ENCODE results near the gene DTNBP1. TPM values are rescaled to one million over a fixed set of nuclear protein-coding genes. Genes with fewer than 3 reads are reported as not detected.

Gene DTNBP1
- total and polyA plus RNA-seq, 11 donors, result 7.0 to 38.4 (median 18.5) TPM

DNA sequence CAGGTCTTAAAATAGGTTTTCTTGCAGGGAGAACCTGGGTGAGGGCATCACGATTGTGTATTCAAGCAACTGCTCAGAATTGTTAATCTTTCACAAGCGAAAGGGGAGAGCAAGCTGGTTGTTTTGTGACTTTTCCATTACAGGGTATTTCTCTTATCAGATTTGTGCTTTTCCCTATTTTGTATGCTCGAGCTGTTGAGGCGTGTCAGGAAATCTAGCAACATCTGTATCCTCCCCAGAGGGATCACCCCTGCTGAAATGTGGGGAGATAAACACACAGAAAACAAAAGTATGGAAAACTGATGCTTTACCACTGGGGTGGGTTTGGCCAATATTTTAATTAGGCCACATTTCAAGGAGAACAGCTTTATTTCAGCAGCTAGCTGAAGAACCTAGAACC is 187.0 kb downstream of the DTNBP1 start:
- Histone ChIP-seq H3K27me3 (no peaks in the 10 kb centered on the region), H3K9me3 (no peaks in the 10 kb centered on the region), H3K4me3 (no peak overlapping the region), H3K27ac (peak overlapping the region in 11 of 12 donors; percentile 52 to 86 (median 75)), H3K36me3 (peaks cover 0 to 11% (median 0%) of the 10 kb centered on the region in 9 donors), H3K4me1 (peaks cover 7 to 97% (median 52%) of the 10 kb centered on the region in 12 donors)
- no peak for TF ChIP-seq POLR2A (IDR thresholded peaks at IDR 0.05)
- TF ChIP-seq, protein P1, sequence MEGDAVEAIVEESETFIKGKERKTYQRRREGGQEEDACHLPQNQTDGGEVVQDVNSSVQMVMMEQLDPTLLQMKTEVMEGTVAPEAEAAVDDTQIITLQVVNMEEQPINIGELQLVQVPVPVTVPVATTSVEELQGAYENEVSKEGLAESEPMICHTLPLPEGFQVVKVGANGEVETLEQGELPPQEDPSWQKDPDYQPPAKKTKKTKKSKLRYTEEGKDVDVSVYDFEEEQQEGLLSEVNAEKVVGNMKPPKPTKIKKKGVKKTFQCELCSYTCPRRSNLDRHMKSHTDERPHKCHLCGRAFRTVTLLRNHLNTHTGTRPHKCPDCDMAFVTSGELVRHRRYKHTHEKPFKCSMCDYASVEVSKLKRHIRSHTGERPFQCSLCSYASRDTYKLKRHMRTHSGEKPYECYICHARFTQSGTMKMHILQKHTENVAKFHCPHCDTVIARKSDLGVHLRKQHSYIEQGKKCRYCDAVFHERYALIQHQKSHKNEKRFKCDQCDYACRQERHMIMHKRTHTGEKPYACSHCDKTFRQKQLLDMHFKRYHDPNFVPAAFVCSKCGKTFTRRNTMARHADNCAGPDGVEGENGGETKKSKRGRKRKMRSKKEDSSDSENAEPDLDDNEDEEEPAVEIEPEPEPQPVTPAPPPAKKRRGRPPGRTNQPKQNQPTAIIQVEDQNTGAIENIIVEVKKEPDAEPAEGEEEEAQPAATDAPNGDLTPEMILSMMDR (IDR thresholded peaks at IDR 0.05), result no peak
- WGBS, 4 donors, result 47 to 64% (median 56%) methylated on average over 4 of the region's 4 CpGs
- intact Hi-C loops (cut with DNase I), result loop anchor here in 1 of 10 donors (10.0 kb wide), 1 partner anchor 601 kb away; no protein-coding TSS in a partner anchor
- ATAC-seq (peak in 1 of 4 donors; percentile 21), DNase-seq (no peak)

DNA sequence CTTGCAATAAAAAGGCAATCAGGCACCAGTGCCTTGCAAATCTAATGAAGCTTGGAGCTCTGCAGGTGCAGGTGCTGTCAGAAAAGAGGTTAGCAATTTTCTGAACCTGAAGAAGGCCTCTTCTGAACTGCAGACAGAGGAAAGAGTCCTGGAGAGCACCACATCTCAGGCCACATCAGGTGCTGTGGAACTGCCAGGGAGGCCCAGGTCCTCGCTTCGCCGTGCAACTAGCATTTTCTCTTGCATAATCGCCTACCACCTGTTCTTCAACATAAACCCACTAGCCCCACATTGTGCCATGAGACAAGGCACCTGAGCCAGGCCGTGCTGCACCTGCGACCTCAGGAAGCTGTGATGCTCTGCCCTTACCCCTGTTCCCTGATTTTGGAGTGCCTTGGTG is 187.6 kb downstream of the DTNBP1 start:
- intact Hi-C loops (cut with DNase I), result loop anchor here in 1 of 10 donors (10.0 kb wide), 1 partner anchor 600 kb away; no protein-coding TSS in a partner anchor
- peaks cover 7 to 97% (median 48%) of the 10 kb centered on the region in 12 donors for H3K4me1 ChIP-seq
- no peak for ATAC-seq

DNA sequence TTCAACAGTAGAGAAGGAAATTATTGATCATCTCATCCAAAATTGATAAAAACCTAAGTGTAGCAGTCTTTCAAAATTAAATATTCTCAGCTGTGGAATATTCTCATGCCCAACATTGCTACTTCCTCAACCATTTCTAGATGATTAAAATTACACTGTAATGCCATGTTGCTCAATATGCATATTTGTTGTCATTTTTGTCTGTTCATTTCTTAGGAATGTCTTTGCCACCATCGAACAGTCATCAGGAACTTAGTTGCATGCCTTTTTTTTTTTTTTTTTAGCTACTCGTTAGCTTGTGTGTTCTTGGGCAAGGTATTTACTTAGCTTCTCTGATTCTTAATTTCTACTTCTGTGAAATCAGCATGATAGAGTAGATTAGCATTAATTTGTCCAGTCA is 188.6 kb downstream of the DTNBP1 start:
- DNase-seq (no peak), ATAC-seq (no peak)
- Histone ChIP-seq H3K27ac (peak overlapping the region; percentile 43 to 86 (median 64)), H3K4me1 (peaks cover 7 to 87% (median 45%) of the 10 kb centered on the region in 12 donors), H3K4me3 (no peak overlapping the region), H3K36me3 (peaks cover 0 to 26% (median 9%) of the 10 kb centered on the region in 9 donors), H3K27me3 (no peaks in the 10 kb centered on the region), H3K9me3 (no peaks in the 10 kb centered on the region)
- intact Hi-C loops (cut with DNase I), result loop anchor here in 1 of 10 donors (10.0 kb wide), 1 partner anchor 599 kb away; no protein-coding TSS in a partner anchor
- 73 to 88% (median 79%) methylated on average over 2 of the region's 2 CpGs for WGBS, 4 donors
- TF ChIP-seq, protein P1 (IDR thresholded peaks at IDR 0.05), result no peak
- TF ChIP-seq POLR2A (IDR thresholded peaks at IDR 0.05), result no peak

More for the DNA sequence above, 187.6 kb downstream of the DTNBP1 start:
- DNase-seq, result no peak
- Histone ChIP-seq H3K9me3 (no peaks in the 10 kb centered on the region), H3K27ac (peak overlapping the region in 7 of 12 donors; percentile 52 to 86 (median 77)), H3K36me3 (peaks cover 0 to 18% (median 3%) of the 10 kb centered on the region in 9 donors), H3K4me3 (no peak overlapping the region), H3K27me3 (no peaks in the 10 kb centered on the region)
- 79 to 93% (median 88%) methylated on average over 6 of the region's 6 CpGs for WGBS, 4 donors
- TF ChIP-seq POLR2A (IDR thresholded peaks at IDR 0.05), result no peak
- TF ChIP-seq, protein P1 (IDR thresholded peaks at IDR 0.05), result no peak

DNA sequence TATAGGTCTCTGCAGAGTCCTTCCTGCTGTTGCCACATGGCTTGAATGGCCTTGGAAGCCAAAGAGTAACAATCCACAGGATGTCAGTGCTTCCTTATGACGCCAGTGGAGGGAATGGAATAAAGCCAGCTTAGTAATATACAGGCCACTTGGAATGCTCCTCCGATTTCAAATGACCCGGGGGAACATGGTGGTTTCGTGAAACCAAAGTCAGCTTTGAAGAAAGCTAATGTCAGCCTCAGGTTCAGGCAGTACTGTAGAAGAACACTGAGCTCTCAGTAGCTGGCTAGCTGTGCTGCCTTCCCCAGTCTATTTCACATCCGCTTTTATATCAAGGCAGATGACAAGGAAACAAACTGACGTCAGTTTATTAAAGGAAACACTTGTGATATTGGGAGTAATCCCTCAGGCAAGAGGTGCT is 189.1 kb downstream of the DTNBP1 start:
- TF ChIP-seq POLR2A (IDR thresholded peaks at IDR 0.05), result no peak
- TF ChIP-seq, protein P1 (IDR thresholded peaks at IDR 0.05), result no peak
- 6 to 37% (median 16%) methylated on average over 6 of the region's 6 CpGs for WGBS, 4 donors
- Histone ChIP-seq H3K4me1 (peaks cover 7 to 82% (median 45%) of the 10 kb centered on the region in 12 donors), H3K36me3 (peaks cover 0 to 29% (median 9%) of the 10 kb centered on the region in 9 donors), H3K4me3 (no peak overlapping the region), H3K27me3 (no peaks in the 10 kb centered on the region), H3K27ac (peak overlapping the region; percentile 43 to 86 (median 64)), H3K9me3 (no peaks in the 10 kb centered on the region)
- ATAC-seq, result peak; percentile 78 to 91 (median 86)
- DNase-seq, result peak in 2 of 5 donors; percentile 45 to 50
- intact Hi-C loops (cut with DNase I), result loop anchor here in 1 of 10 donors (10.0 kb wide), 1 partner anchor 599 kb away; no protein-coding TSS in a partner anchor
